Activated CD8-positive, alpha-beta T cell treated with anti-CD3 and anti-CD28 coated beads, Interleukin-2, amount 10 ng/mL, durations not matched to agents 7 days and 5 days (primary cell): Measurements from ENCODE around the gene HYI. TPM values are rescaled to one million over a fixed set of nuclear protein-coding genes. Genes with fewer than 3 reads are reported as not detected.
"Not testable (repeated sequence)": the region's sequence is repeated elsewhere in the genome, so short reads cannot be mapped to it uniquely, and the experiment has no call there.

Experiments
- ATAC-seq: fragments of 150-1000 bp; cut with Tn5 transposase; one replicate; pipeline ENCODE4 v1.10.0; 2021; ENCODE audit warnings: moderate library complexity
- CTCF ChIA-PET: fragments of 350-600 bp; sonication (Branson Sonifier 250); formaldehyde crosslinking; loops from one replicate; lab custom pipeline; 2021; ENCODE audit warnings: antibody characterized with exemption; lab: Charles Lee
- POLR2A ChIA-PET: fragments of 350-600 bp; sonication (Branson Sonifier 250); formaldehyde crosslinking; loops from one replicate; lab custom pipeline; 2021; ENCODE audit warnings: antibody characterized with exemption; lab: Charles Lee
- DNase-seq: peaks from one replicate; pipeline ENCODE4 v3.0.0-alpha.2; 2020
- H3K27ac Mint-ChIP-seq: one replicate; pipeline ENCODE4 v1.8.0; 2021; ENCODE audit warnings: mild to moderate bottlenecking, mixed read lengths
- H3K27me3 Mint-ChIP-seq: one replicate; pipeline ENCODE4 v1.8.0; 2021; ENCODE audit warnings: low read depth, mixed read lengths
- H3K36me3 Mint-ChIP-seq: one replicate; pipeline ENCODE4 v1.8.0; 2021; ENCODE audit warnings: low read depth, mixed read lengths
- H3K4me1 Mint-ChIP-seq: one replicate; pipeline ENCODE4 v1.8.0; 2021; ENCODE audit warnings: low read depth, mixed read lengths
- H3K4me3 Mint-ChIP-seq: one replicate; pipeline ENCODE4 v1.8.0; 2021; ENCODE audit warnings: mild to moderate bottlenecking, mixed read lengths
- H3K9me3 Mint-ChIP-seq: one replicate; pipeline ENCODE4 v1.8.0; 2022; ENCODE audit warnings: mixed read lengths; ENCODE audit not compliant: insufficient read depth
- total RNA-seq, 2 experiments: library from RNA; stranded (reverse); gene quantifications; one replicate each; pipeline ENCODE4 v1.2.3, GENCODE V29; 2021

The HYI gene
- total RNA-seq, 2 experiments from 2014 or later = 8.4 to 9.5 TPM

DNA sequence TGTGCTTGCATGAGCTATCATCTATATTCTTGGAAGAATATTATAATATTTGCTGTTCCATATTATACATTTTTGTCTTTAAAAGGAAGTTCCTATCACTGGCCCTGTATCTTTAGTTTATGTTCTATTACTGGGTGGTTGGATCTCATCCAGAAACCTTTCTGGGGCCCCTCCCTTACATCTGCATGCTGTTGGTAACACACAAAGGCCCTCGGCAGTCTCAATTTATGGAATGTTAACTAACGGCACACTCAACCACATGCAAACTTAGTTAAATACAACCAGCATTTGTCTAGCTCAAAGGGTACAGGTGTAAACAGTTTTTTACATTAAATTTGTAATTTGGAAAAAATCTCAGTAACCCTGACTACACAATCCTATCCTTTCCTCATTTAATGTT, 9.7 kb upstream of the HYI start:
- ChIA-PET CTCF (interaction anchor here (1.1 kb wide), 1 partner anchor 9 kb away, joined by 4 read pairs; no protein-coding TSS in a partner anchor), POLR2A (no interaction called here)
- no peaks in the 10 kb centered on the region for H3K9me3 Mint-ChIP-seq
- no peak overlapping the region for H3K4me3 Mint-ChIP-seq
- H3K36me3 Mint-ChIP-seq = no peaks in the 10 kb centered on the region
- no peak overlapping the region for H3K27ac Mint-ChIP-seq
- ATAC-seq (no peak), DNase-seq (no peak)
- peaks cover 9% of the 10 kb centered on the region for H3K27me3 Mint-ChIP-seq
- peaks cover 11% of the 10 kb centered on the region for H3K4me1 Mint-ChIP-seq

DNA sequence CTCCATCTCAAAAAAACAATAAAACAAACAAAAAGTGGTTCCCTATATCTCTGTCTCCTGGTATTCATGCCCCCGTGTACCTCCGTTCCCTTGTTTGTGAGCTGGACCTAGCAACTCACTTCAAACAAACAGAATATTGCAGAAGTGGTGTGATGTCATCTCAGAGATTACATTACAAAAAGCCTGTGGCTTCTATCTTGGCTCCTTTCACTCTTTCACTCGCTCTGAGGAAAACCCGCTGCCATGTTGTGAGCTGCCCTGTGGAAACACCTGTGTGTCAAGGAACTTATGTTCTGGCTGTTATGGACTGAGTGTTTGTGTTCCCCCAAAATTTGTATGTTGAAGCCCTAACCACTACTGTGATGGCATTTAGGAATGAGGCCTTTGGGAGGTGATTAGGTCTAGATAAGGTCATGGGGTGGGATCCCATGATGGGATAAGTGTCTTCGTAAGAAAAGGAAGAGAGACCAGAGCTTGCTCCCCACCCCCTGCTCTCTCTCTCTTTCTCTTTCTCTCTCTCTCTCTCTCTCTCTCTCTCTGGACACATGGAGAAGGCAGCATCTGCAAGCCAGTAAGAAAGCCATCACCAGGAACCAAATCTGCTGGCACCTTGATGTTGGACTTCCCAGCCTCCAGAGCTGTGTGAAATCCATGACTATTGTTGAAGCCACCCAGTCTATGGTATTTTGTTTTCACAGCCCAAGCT, 7.4 kb upstream of the HYI start:
- no peak for DNase-seq
- Mint-ChIP-seq H3K4me1 (peaks cover 5% of the 10 kb centered on the region), H3K4me3 (no peak overlapping the region), H3K9me3 (no peaks in the 10 kb centered on the region), H3K36me3 (no peaks in the 10 kb centered on the region), H3K27me3 (peaks cover 26% of the 10 kb centered on the region), H3K27ac (no peak overlapping the region)
- ChIA-PET POLR2A (no interaction called here), CTCF (interaction anchor here (1.2 to 1.5 kb wide), 2 partner anchors 47 to 48 kb away, joined by 3 read pairs; no protein-coding TSS in a partner anchor)
- no peak for ATAC-seq

DNA sequence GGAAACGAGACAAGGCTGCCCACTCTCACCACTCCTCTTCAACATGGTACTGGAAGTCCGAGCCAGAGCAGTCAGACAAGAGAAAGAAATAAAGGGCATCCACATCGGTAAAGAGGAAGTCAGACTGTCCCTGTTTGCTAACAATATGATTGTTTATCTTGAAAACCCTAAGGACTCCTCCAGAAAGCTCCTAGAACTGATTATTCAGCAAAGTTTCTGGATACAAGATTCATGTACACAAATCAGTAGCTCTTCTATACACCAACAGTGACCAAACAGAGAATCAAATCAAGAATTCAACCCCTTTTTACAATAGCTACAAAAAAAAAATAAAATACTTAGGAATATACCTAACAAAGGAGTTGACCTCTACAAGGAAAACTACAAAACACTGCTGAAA, 4.6 kb upstream of the HYI start:
- H3K4me1 Mint-ChIP-seq = peaks cover 17% of the 10 kb centered on the region
- ATAC-seq, H3K36me3 Mint-ChIP-seq, H3K9me3 Mint-ChIP-seq, H3K27ac Mint-ChIP-seq, DNase-seq, H3K4me3 Mint-ChIP-seq, POLR2A ChIA-PET: not testable (repeated sequence)
- CTCF ChIA-PET = interaction anchor here (0.8 kb wide), 1 partner anchor 96 kb away, joined by 3 read pairs; no protein-coding TSS in a partner anchor
- H3K27me3 Mint-ChIP-seq = peaks cover 39% of the 10 kb centered on the region

DNA sequence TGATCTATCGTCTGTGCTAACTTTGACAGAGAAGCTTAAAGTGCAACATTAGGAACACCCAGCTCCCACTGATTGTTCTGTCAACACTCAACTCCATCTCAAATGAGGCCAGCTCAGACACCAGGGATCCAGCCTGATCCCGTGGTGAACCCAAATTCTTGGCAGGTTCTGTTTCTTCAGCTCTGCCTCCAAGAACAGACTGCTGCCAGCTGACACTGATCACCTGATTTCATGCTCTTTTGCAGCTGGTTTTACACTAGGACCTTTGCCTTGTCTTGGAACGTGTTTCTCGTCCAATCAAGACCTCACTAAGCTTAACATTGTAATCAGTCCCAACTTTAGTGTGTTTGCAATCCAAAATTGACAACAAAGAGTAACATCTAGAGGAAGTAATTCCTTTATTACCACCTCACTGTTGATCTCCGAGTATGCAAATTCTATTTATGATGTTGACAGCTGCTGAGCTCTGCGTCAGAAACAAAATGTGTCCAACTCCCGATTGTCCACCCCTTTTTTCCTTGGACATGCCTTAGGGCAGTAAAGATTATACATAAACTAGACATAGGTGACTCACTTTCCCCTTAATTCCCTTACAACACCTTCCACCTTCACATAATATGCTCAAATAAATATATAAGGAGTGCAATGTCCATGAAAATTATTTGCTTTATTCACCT, 1.6 kb upstream of the HYI start:
- no peaks in the 10 kb centered on the region for H3K9me3 Mint-ChIP-seq
- H3K36me3 Mint-ChIP-seq = peaks cover 18% of the 10 kb centered on the region
- no peak overlapping the region for H3K4me3 Mint-ChIP-seq
- DNase-seq (no peak), ATAC-seq (no peak)
- no peak overlapping the region for H3K27ac Mint-ChIP-seq
- CTCF ChIA-PET = interaction anchor here (1.2 to 1.9 kb wide), 3 partner anchors 41 to 229 kb away, joined by 3 to 8 read pairs (median 8); no protein-coding TSS in a partner anchor
- POLR2A ChIA-PET = no interaction called here
- peaks cover 22% of the 10 kb centered on the region for H3K4me1 Mint-ChIP-seq
- peaks cover 38% of the 10 kb centered on the region for H3K27me3 Mint-ChIP-seq

DNA sequence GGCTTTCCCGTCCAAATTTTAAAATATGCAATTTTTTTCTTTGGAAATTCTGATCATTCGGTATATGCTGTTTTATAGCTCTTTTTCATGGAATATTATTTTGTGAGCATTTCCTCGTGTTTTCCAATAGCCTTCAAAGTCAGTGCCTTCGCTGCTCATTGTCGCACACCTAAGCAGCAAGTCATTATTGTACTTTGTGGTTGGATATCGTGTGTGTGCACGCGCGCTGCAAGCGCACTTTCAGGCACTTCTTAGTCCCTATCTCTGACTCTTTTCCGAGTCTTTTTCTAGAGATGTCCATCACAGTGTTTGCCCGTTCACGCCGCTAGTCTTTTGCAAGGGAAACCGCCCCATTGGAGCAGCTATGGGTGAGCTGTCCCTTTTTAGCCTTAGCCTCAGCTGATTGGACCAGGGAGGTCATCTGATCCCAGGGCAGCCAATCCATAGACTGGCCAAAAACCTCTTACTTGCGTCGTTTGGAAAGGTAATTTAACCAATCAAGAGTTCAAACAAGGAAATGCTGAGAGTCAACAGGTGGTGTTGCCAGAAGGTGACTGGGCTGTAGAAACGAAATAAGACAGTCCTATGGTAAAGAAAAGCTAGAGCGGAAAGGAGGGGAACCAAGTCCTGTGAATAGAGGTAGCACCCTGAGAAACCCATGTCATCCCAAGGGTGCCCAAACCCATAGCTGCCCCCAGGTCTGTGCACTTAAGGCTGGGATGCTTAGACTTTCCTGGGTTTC, 710 bp upstream of the HYI start:
- ChIA-PET CTCF (interaction anchor here (1.0 to 1.9 kb wide), 6 partner anchors 8 to 492 kb away, joined by 3 to 8 read pairs (median 4); partner anchors contain the start of gene IPO13), POLR2A (interaction anchor here (0.8 to 1.3 kb wide), 3 partner anchors 12 to 772 kb away, joined by 3 to 4 read pairs (median 4); partner anchors contain the start of gene YBX1)
- peak; percentile 74 for ATAC-seq
- H3K36me3 Mint-ChIP-seq = peaks cover 19% of the 10 kb centered on the region
- DNase-seq = peak; percentile 72
- H3K27ac Mint-ChIP-seq = peak overlapping the region; percentile 81
- peaks cover 32% of the 10 kb centered on the region for H3K27me3 Mint-ChIP-seq
- H3K4me1 Mint-ChIP-seq = peaks cover 22% of the 10 kb centered on the region
- no peaks in the 10 kb centered on the region for H3K9me3 Mint-ChIP-seq
- H3K4me3 Mint-ChIP-seq = peak overlapping the region; percentile 71

DNA sequence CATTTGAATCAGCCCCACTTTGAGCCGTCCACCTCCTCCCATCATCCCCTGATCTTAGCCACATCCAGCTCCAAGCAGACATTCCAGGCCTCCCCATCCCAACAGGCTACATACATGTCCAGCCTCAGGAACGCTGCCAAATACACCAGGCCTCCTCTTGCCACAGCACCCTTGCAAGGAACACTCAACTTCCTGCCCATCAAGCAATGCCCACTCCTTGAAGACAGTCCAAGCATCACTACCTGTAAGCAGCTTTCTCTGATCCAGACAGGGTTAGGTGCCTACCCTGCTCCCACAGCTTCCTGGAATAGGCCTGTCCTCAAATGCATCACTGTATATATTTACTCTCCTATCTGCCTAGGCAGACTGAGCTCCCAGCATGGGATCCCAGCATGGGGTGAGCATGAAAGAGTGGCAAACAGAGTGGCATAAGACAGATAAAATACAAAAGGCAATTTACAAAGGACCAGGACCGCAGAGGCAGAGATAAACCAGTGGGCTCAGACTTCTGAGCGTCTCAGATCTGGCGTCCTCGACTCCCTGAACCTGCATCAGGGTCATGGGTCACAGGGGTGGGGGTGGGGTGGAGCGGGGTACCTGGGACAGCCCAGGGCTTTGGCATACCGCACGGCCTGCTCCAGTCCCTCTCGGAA, 816 bp downstream of the HYI start:
- Mint-ChIP-seq H3K36me3 (peaks cover 29% of the 10 kb centered on the region), H3K27me3 (peaks cover 26% of the 10 kb centered on the region), H3K9me3 (no peaks in the 10 kb centered on the region), H3K27ac (peak overlapping the region; percentile 65), H3K4me1 (peaks cover 22% of the 10 kb centered on the region), H3K4me3 (peak overlapping the region; percentile 51)
- POLR2A ChIA-PET = no interaction called here
- no peak for ATAC-seq
- CTCF ChIA-PET = no interaction called here
- no peak for DNase-seq

DNA sequence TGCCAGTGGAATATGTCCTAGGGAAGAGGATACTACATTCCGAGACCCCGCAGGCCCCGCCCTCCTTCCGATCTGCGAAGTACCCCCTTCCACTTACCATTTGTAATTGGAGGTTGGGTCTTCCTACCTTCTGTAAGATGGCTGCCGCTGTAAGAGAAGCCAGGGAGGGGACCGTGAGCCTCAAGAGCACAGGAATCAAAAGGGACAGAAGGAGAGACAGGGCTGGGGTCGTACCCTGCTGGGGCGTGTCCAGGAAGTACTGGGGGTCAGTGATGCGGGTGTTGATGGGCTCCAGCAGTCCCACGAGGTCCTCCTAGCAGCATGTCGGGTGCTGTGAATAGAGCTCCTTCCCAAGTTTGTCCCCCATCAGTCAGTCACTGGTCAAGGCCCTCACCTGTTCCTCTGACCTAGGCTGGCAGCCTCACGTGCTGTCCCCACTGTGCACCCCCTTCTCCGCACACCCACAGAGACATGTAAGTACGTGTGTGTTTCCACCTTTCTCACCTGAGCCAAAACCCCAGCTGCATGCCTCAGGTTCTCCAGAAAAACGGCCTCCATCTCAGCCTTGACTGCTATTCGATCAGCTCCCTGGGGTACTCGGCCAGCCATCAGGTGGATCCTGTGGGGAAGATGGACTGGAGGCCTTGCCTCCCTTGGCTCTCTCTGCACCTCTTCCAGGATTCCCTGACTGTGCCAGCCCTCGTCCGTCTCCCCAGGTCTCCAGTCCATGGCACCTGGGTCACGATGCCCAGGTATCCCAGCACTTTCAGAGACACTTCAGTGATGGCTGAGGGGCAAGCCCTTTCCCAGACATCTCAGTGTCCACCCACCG, 1.8 kb downstream of the HYI start:
- peak overlapping the region; percentile 65 for H3K27ac Mint-ChIP-seq
- H3K4me3 Mint-ChIP-seq = peak overlapping the region; percentile 13
- CTCF ChIA-PET = no interaction called here
- H3K9me3 Mint-ChIP-seq = no peaks in the 10 kb centered on the region
- peaks cover 39% of the 10 kb centered on the region for H3K36me3 Mint-ChIP-seq
- peaks cover 22% of the 10 kb centered on the region for H3K4me1 Mint-ChIP-seq
- POLR2A ChIA-PET = interaction anchor here (0.5 kb wide), 1 partner anchor 157 kb away, joined by 5 read pairs; no protein-coding TSS in a partner anchor
- no peak for ATAC-seq
- H3K27me3 Mint-ChIP-seq = peaks cover 19% of the 10 kb centered on the region
- no peak for DNase-seq

DNA sequence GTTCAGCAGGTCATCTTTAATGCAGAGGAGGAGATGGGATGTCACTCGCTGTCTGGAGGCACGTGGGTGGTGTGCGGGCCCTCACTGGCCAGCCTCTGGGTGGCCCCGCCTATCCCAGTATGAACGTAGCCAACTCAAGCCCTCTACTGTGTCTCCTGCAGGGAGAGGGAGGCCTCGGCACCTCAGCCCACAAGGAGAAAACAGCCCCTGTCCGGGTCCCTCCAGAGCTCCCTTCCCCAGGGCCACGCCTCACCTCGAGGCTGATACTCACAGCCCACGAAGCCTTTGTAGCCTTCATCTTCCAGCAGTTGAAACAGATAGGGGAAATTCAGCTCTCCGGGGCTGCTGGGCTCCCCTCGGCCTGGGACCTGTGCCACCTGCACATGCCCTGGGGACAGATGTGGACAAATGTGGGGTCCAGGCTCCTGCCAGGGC, 2.6 kb downstream of the HYI start:
- H3K4me1 Mint-ChIP-seq = peaks cover 22% of the 10 kb centered on the region

DNA sequence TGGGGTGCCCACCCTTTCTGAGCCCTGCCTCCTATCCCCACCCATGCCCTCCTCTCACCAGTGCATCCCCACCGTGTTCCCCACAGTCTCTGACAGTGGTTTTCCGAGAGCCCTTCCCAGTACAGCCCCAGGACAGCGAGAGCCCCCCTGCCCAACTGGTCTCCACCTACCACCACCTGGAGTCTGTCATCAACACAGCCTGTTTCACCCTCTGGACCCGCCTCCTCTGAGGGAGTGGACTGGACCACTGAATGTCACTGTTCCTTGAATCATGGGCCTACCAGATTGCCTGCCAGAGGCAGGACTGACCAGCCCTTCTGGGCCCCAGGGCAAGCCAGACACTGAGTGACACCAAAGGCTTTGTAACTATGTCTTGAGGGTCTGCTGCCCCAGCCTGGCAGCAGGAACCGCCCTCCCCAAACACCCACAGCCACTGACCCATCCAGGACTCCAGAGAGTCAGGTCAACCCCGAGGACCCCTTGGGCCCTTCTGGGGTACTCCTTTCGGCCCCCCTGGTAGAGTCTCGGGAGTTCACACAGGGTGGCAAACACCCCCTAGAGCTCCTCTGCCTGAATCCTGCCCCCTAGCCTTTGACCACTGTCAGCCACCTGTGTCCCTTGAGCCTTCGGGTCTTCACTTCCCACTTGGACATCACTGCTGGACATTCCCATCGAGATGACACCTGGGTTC, 3.3 kb downstream of the HYI start:
- ChIA-PET CTCF (no interaction called here), POLR2A (no interaction called here)
- Mint-ChIP-seq H3K4me1 (peaks cover 22% of the 10 kb centered on the region), H3K36me3 (peaks cover 49% of the 10 kb centered on the region), H3K9me3 (no peaks in the 10 kb centered on the region), H3K4me3 (no peak overlapping the region), H3K27ac (peak overlapping the region; percentile 31), H3K27me3 (peaks cover 8% of the 10 kb centered on the region)
- DNase-seq (no peak), ATAC-seq (no peak)

More for the DNA sequence above, 2.6 kb downstream of the HYI start:
- ATAC-seq (no peak), DNase-seq (no peak)
- H3K4me3 Mint-ChIP-seq = no peak overlapping the region
- ChIA-PET POLR2A (no interaction called here), CTCF (no interaction called here)
- H3K36me3 Mint-ChIP-seq = peaks cover 44% of the 10 kb centered on the region
- H3K27ac Mint-ChIP-seq = no peak overlapping the region
- H3K27me3 Mint-ChIP-seq = peaks cover 13% of the 10 kb centered on the region
- H3K9me3 Mint-ChIP-seq = no peaks in the 10 kb centered on the region

DNA sequence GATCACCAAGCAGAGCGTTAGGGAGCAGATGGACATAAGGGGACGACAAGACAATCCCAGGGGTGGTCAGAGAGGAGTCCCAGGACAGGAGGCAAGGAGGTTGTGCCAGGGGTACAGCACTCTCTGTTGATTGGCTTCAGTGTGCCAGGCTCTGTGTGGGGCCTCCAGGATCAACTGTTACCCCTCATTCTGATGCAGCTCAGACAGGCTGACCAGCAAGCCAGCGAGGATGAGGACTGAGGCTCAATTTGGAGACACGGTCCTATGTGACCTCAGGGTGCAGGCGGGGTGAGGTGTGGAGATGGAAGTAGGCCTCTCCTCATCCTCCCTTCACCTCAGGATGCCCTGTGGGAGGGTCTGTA, 4.0 kb downstream of the HYI start:
- no peaks in the 10 kb centered on the region for H3K9me3 Mint-ChIP-seq
- ChIA-PET POLR2A (no interaction called here), CTCF (no interaction called here)
- H3K4me1 Mint-ChIP-seq = peaks cover 16% of the 10 kb centered on the region
- H3K27ac Mint-ChIP-seq = no peak overlapping the region
- H3K36me3 Mint-ChIP-seq = peaks cover 51% of the 10 kb centered on the region
- peaks cover 3% of the 10 kb centered on the region for H3K27me3 Mint-ChIP-seq
- no peak overlapping the region for H3K4me3 Mint-ChIP-seq
- DNase-seq (no peak), ATAC-seq (no peak)
